Measurements from ENCODE around the gene LACC1.

LACC1 gene

DNA sequence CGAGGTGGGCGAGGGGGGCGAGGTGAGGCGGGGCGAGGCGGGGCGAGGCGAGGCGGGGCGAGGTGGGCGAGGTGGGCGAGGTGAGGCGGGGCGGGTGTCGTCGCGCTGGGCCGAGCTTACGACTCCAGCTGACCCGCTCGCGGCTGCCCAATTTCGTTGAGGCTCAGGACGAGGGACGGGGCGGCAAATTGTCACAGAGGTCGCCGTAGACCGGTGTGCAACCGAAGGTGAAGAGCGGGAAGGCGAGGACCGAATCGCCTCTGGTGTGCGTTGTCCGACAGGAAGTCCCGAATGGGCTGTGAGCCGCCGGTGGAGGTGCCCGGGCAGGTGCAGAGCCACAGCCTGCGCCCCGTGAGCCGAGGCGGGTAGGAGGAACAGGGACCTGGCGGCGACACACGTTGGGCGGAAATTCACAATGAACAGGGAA, at the start of gene LACC1:
Gene LACC1, plus strand, starts transcription at position 150 of the 427 bp plus-strand sequence. CDS start 1,082 bp downstream, outside the sequence.
- peak; percentile 47 for DNase-seq

DNA sequence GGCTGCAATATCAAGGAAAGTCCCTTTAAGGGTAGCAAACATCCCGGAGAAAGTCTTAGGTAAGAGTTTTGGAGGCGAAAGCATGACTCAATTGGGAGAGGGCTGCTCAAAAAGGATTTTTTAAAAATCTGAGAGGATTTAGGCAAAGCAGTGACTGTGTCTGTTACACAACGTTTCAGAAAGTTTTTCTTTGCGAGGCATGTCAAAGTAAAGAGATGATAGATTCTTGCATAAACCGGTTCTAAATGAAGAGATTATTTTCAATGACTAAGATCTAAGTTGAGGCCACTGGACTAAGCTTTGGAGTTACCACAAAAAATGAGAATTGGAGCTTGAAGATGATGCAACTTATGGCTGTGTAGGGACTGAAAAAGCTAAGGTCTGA, 49.2 kb upstream of the LACC1 start:
- peak; percentile 13 for DNase-seq

- DNase-seq: no peak
Measured at GRCh38 chr13:43831088-43831487, 48.6 kb upstream of the LACC1 start.

DNA sequence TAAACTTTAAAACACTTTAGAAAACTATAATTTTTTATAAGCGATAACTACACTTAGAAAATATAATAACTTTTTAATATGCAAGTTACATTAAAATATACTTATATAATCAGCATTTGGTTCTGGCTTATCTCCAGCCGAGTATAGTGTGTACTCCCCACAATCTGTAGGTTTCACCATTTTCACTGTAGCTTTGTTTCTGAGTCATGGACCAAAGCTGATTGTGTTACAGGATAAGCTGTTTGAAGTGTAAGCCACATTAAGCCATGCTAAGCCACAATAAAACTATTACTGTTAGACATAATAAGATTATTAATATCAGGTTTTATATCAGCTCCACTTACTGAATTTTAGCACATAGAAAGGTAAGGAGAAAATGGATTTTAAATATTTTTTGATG, 44.0 kb upstream of the LACC1 start:
- DNase-seq: peak; percentile 77

GRCh38 chr13:43838909-43839308, 40.8 kb upstream of the LACC1 start:
- DNase-seq: peak; percentile 68

GRCh38 chr13:43846496-43847158, 33.1 kb upstream of the LACC1 start:
- DNase-seq: no peak

DNA sequence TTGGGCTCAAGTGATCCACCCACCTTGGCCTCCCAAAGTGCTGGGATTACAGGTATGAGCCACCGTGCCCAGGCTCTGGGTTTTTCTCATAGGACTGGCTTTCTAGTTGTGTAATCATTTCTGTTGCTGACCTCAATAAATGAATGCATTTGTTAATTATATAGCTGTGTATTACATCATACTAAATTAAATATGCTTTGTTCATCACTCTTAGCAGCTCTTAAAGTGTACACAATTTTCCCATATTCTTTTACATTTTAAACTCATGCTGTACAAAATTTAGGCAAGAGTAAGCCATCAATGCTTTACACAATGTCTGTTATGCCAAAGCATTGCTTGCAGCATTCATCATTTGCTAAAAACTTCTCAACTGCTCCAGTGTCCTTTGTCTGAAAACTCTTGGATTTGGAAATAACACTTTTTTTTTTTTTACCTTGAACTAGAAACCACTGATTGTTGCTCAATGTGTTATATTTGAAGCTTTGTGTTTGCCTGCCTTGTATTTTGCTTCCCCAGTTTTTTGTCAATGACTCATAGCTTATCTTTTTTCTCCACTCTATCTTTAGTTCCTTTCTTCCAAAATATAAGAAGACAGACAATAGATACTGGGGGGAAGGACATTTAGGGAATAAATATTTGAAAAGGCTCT, 31.6 kb upstream of the LACC1 start:
- DNase-seq: peak; percentile 51

GRCh38 chr13:43850873-43851272, 28.8 kb upstream of the LACC1 start:
- DNase-seq: no peak

DNA sequence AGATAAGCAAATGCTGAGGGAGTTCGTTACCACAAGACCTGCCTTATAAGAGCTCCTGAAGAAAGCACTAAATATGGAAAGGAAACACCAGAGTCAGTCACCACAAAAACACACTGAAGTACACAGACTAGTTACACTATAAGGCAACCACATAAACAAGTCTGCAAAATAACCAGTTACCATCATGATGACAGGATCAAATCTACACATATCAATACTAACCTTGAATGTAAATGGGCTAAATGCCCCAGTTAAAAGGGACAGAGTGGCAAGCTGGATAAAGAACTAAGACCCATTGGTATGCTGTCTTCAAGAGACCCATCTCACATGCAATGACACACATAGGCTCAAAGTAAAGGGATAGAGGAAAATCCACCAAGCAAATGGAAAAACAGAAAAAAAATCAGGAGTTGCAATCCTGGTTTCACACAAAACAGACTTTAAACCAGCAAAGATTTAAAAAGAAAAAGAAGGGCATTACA, 26.7 kb upstream of the LACC1 start:
- DNase-seq: no peak

- no peak for DNase-seq
Measured at GRCh38 chr13:43861863-43862262, 17.8 kb upstream of the LACC1 start.

GRCh38 chr13:43864921-43865320, 14.8 kb upstream of the LACC1 start:
- no peak for DNase-seq

DNA sequence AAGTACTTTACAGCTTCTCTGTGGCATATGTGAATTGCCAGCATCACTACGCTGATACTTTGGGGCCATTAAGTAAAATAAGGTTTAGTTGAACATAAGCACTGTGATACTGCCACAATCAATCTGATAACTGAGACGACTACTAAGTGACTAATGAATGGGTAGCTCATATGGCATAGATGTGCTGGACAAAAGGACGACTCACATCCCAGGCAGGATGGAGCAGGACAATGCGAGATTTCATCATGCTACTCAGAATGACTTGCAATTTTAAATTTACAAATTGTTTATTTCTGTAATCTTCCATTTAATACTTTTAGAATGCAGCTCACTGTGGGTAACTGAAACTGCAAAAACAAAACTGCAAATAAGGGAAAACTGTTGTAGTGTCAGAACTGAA, 13.8 kb upstream of the LACC1 start:
- no peak for DNase-seq

- DNase-seq: no peak
Measured at GRCh38 chr13:43872181-43872580, 7.5 kb upstream of the LACC1 start.

GRCh38 chr13:43874504-43875092, 5.1 kb upstream of the LACC1 start:
- peak; percentile 61 for DNase-seq

- no peak for DNase-seq
Measured at GRCh38 chr13:43876366-43876765, 3.3 kb upstream of the LACC1 start.

- DNase-seq: no peak
Measured at GRCh38 chr13:43877326-43877725, 2.4 kb upstream of the LACC1 start.

DNA sequence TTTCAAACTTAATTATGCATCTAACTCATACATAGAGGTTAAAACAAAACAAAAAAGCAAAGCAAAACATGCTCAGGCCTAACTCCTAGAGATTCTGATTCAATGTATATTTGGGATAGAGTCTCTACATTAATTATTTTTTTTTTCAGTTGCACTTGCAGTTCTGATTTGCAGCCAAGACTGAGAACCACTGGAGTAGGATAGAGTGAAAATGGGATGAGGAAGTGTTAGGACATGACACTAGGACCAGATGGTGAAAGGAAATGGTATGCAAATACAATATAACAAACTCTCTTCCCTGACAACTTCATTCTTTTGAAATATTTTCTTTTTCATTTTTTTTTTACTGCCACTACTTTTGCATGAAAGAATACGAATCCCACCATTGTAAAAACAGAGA, 1.9 kb upstream of the LACC1 start:
- no peak for DNase-seq

DNA sequence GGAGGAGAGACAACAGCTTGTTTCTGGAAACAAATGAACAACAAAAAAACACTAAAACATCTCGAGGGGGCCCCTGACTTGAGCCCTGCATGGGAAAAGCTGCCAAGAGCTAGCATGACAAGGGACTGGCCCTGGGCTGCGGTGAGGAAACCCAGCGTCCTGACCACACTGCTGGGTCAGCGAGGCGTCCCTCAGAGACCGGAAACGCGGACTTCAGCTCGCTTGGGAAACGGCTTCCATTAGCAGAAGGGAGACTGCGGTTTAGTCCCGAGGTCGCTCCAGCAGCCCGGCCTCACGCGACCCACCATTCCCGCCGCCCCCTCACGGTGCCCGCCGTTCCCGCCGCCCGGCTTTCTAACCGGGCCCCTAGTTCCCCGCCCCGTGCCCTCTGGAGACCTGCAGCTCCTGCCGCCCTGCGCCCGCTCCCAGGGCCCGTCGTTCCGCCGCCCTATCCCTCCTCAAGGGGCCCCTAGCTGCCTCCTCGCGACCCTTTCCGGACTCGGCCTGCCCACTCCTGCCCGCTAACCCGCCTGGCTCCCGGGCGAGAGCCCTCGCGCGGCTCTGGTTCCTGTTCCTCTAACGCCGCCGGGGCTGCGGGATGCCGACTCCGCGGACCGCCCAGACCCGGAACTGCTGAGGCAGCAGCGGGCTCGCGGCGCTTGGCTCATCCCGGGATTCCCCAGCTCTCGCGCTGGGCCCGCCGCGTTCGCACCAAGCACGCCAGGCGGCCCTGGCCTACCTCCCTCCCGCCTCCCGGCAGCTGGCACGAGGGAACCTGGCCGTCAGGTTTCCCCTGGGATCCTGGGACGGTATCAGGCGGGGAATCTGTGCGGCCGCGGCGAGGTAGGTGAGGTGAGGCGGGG, 581 bp upstream of the LACC1 start, which contains the start of gene CCDC122:
Gene CCDC122, minus strand, starts transcription at position 849 of the 863 bp plus-strand sequence. CDS start 10,364 bp downstream, outside the sequence.
- DNase-seq: peak; percentile 81

GRCh38 chr13:43880214-43880855, 631 bp downstream of the LACC1 start:
- DNase-seq: peak; percentile 13

DNA sequence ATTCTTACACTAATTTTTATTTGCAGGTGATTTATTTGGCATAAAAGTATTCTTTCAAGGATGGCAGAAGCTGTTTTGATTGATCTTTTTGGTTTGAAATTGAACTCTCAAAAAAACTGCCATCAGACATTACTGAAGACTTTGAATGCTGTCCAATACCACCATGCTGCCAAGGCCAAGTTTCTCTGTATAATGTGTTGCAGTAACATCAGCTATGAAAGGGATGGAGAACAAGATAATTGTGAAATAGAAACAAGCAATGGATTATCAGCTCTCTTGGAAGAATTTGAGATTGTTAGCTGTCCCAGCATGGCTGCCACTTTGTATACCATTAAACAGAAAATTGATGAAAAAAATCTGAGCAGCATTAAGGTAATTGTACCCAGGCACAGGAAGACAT, 1.2 kb downstream of the LACC1 start:
- no peak for DNase-seq

- DNase-seq: no peak
Measured at GRCh38 chr13:43881580-43881979, 1.9 kb downstream of the LACC1 start.

DNA sequence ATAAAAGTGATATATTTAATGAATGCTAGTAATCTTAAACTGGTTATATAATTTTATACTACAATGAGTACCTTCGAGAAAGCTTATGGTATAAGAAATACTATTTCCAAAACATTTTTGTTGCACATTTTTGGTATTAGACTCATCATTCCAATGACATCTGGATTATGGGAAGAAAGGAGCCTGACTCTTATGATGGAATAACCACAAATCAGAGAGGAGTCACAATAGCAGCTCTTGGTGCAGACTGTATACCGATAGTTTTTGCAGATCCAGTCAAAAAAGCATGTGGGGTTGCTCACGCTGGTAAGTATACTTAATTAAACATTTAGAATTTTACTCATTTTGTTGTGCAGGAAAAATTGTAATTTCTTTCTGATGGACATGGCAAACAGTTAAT, 3.9 kb downstream of the LACC1 start:
- DNase-seq: no peak

DNA sequence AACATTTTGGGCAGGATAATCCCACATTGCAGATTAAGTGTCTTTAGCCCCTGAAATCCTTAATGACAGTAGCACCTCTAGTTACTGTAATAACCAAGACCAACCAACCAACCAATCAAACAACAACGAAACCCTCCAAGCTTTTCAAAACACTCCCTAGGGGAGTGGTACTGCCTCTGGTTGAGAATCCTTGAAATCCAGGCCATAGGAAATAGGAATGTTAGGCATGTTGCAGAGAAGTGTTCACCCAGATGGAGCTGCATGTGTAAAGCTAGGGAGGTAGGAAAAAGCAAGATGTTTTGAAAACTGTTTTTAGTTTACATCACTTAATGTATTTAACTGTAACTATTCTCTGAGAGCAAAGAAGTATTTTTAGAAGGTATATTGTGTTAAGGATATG, 4.5 kb downstream of the LACC1 start:
- no peak for DNase-seq
